Prostate gland (tissue), 2 donors: ENCODE results near the gene POFUT1. TPM values are rescaled to one million over a fixed set of nuclear protein-coding genes. Genes with fewer than 3 reads are reported as not detected.
A peak's percentile ranks its signal among the peaks of the same experiment; 100 is the strongest.

Experiments used
- DNase-seq: peaks from one replicate; pipeline ENCODE4 v3.0.0-alpha.2; 2019; ENCODE audit warnings: low spot score
- H3K27ac ChIP-seq, 2 donors: fragments of 200-600 bp; sonication (generic); 2 replicates each; pipeline ENCODE4 v1.5.1; 2017 to 2019
- H3K27me3 ChIP-seq: fragments of 200-600 bp; sonication (generic); replicated peaks from 2 replicates; pipeline ENCODE4 v1.5.1; 2019; ENCODE audit not compliant: insufficient read depth
- H3K36me3 ChIP-seq, 2 donors: fragments of 200-600 bp; sonication (generic); 1 replicate in 1 of 2; 2 replicates in 1 of 2; pipeline versions ENCODE4 v1.5.1 to v1.8.1; 2017 to 2019
- H3K4me1 ChIP-seq: fragments of 200-600 bp; sonication (generic); replicated peaks from 2 replicates; pipeline ENCODE4 v1.5.1; 2019
- H3K4me3 ChIP-seq, 2 donors: fragments of 200-600 bp; sonication (generic); 2 replicates each; pipeline ENCODE4 v1.5.1; 2017 to 2019
- H3K9me3 ChIP-seq: fragments of 200-600 bp; sonication (generic); 2 replicates; pipeline ENCODE4 v1.5.1; 2017
- CTCF ChIP-seq, 4 experiments: fragments of 200-600 bp in 2 of 4; fragments of 450-650 bp in 2 of 4; sonication (generic) in 2 of 4; IDR thresholded peaks; 1 replicate in 3 of 4; 2 replicates in 1 of 4; pipeline ENCODE4 v1.5.1; 2016 to 2019; ENCODE audit warnings: antibody characterized with exemption in 4 of 4, mild to moderate bottlenecking in 2 of 4, moderate library complexity in 2 of 4
- POLR2A ChIP-seq: fragments of 450-650 bp; IDR thresholded peaks from one replicate; pipeline ENCODE4 v1.6.1; 2016; ENCODE audit warnings: antibody characterized with exemption, mild to moderate bottlenecking
- POLR2AphosphoS5 ChIP-seq: sonication (generic); formaldehyde crosslinking; IDR thresholded peaks from one replicate; pipeline ENCODE4 v1.6.1; 2017; ENCODE audit warnings: antibody characterized with exemption
- WGBS: methylation state at CpG from one replicate; pipeline ENCODE4 v1.1.5; 2018; 5-methylcytosine and 5-hydroxymethylcytosine counted together
- intact Hi-C: fragments of 100-400 bp; cut with DNase I; formaldehyde crosslinking; loops from one replicate; pipeline ENCODE4 v1.14.2; 2022
- total RNA-seq, 2 donors: library from RNA; depleted of rRNA; stranded (reverse); fragments of >200 nt; gene quantifications; one replicate each; pipeline ENCODE4 v1.1.0, GENCODE V29; 2016

POFUT1 gene
- total RNA-seq, 2 donors from 2014 or later = 33.2 to 44.3 TPM

DNA sequence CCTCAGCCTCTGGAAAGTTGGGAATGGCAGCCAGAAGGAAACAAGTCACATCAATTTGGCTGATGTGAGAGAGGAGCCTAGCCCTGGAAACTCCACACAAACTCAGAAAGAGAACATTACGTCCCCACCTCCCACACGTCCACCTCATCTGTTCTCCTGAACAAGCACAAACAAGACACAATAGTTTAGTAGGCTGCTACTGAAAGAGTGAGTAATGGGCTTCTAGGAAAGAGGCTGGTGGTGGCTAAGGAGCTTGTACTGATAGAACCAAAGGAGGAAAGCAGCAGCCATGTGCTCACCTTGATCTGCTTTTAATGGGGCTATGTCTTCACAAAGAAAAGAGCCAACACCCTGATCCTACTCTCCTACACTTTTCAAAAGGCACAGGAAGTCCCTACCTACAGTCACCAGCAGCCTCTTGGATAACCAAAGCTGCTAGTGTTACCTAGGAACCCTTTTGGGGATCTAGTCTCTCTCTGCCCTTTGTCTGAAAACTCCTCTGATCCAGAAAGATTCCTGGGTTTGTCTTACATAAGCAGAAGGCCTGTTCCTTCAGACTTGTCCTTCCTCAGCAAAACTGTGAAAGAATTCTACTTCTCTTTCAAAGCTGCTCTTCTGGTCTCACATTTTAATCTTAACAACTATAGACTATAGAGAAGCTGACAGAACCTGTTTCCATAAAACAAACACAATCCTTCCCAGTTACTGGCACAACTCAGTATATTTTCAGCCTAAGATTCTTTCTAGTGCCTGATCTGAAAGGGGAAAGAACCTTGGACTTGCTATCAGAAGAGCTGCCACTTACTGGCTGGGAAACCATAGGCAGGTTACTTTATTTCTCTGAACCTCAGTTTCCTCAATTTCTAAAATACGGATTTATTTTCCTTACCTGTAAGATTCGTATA lies 3.2 kb upstream of the POFUT1 start:
- TF ChIP-seq POLR2AphosphoS5 (peak; percentile 69), CTCF (IDR thresholded peaks at IDR 0.05) (no peak), POLR2A (no peak)
- peaks cover 33% of the 10 kb centered on the region for H3K4me1 ChIP-seq
- H3K36me3 ChIP-seq = peaks cover 0 to under 1% of the 10 kb centered on the region in 2 donors
- intact Hi-C loops = loop anchor here (10.0 kb wide), 2 partner anchors 100 to 280 kb away; partner anchors contain the start of gene TM9SF4
- DNase-seq = peak; percentile 24
- H3K27me3 ChIP-seq = no peaks in the 10 kb centered on the region
- no peaks in the 10 kb centered on the region for H3K9me3 ChIP-seq
- H3K27ac ChIP-seq = peak overlapping the region; percentile 94 to 97
- WGBS = 21% methylated on average over 4 of the region's 4 CpGs
- H3K4me3 ChIP-seq = peak overlapping the region in 1 of 2 donors; percentile 99

DNA sequence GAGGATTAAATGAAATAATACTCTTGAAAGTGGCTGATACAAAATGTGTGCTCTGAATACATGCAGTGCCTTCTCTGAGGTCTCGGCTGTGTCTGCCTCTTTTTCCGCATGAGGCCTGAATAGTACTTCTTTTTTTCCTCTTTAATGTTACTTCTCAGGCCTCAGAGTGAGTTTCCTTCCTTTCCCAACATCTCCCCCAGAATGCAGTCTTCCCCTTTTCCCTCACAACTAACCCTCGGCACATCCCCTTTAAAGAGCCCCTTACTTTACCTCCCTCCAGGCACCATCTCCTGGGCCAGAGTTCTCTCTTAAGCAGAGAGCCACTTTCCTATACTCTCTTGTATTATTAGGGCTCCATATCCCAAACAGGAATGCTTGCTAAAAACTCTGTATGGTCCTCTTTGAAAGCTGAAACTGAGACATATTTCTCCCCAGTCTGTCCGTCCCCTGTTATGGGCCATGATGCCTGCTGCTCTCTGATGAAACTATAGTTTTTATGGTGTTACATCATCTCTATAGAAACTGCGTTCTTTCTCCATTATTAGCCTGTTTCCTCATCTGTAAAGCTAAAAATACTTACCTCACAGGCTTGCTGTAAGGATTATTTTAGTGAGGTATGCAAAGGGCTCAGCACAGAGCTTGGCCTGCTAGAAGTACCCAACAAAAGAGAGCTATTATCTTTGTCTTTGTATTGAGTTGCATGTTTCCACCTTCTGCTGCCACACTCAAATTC lies 2.4 kb upstream of the POFUT1 start:
- Histone ChIP-seq H3K4me1 (peaks cover 33% of the 10 kb centered on the region), H3K27ac (peak overlapping the region; percentile 94 to 97), H3K9me3 (no peaks in the 10 kb centered on the region), H3K36me3 (no peaks in the 10 kb centered on the region), H3K27me3 (no peaks in the 10 kb centered on the region), H3K4me3 (peak overlapping the region in 1 of 2 donors; percentile 99)
- intact Hi-C loops = loop anchor here (10.0 kb wide), 2 partner anchors 100 to 280 kb away; partner anchors contain the start of gene TM9SF4
- no peak for TF ChIP-seq POLR2A
- no peak for TF ChIP-seq POLR2AphosphoS5
- no peak for TF ChIP-seq CTCF (IDR thresholded peaks at IDR 0.05)
- WGBS = 39% methylated on average over 5 of the region's 5 CpGs
- DNase-seq = no peak

- TF ChIP-seq CTCF (IDR thresholded peaks at IDR 0.05) (no peak), POLR2A (no peak), POLR2AphosphoS5 (no peak)
- intact Hi-C loops = loop anchor here (10.0 kb wide), 2 partner anchors 101 to 279 kb away; partner anchors contain the start of gene TM9SF4
- Histone ChIP-seq H3K4me1 (peaks cover 33% of the 10 kb centered on the region), H3K36me3 (no peaks in the 10 kb centered on the region), H3K4me3 (peak overlapping the region; percentile 96 to 99), H3K9me3 (no peaks in the 10 kb centered on the region), H3K27me3 (no peaks in the 10 kb centered on the region), H3K27ac (peak overlapping the region; percentile 94 to 97)
- 27% methylated on average over 8 of the region's 8 CpGs for WGBS
- no peak for DNase-seq
Observed at GRCh38 chr20:32205843-32206759, 1.6 kb upstream of the POFUT1 start.

DNA sequence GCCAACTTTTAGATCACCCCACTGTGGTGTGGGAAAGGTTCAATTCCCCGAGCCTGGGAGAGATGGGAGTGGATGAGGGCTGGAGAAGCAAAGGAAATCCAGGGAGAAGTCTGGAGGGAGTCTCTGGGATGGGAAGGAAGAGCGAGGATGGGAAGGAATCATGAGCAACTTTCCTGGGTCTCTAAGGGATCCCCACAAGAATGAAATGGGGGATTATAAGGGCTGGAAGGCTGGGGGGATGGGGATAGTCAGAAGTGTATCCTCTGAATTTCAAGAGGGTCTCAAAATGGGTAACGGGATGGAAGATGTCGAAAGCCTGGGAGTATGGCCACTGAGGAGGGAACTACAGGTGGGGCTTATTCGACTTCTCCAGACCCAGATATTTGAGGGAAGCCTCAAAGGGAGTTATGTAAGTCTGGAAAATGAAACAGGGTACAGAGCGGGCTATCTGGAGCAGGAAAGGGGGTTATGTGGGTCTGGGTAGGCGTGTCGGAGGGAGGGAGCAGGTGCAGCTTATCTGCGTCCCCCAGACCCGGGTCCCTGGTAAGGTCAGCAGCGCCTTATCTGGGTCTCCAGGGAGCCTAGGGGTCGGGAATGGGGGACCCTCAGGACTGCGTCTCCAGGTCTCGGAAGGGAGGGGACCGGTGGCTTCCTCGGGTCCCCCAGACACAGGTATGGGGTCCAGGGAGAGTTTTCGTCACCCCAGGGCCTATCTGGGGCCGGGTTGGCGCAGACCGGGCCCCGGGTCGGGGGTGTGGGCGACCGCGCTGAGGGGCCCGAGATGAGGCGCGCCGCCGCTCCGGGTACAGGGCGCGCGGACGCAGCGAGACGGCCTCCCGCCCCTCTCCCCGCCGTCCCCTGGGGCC lies 687 bp upstream of the POFUT1 start:
- Histone ChIP-seq H3K4me3 (peak overlapping the region; percentile 96 to 99), H3K27me3 (no peaks in the 10 kb centered on the region), H3K27ac (peak overlapping the region; percentile 94 to 97), H3K9me3 (no peaks in the 10 kb centered on the region), H3K4me1 (peaks cover 33% of the 10 kb centered on the region), H3K36me3 (no peaks in the 10 kb centered on the region)
- 3% methylated on average over 33 of the region's 40 CpGs for WGBS
- TF ChIP-seq POLR2AphosphoS5 (no peak), CTCF (IDR thresholded peaks at IDR 0.05) (no peak), POLR2A (no peak)
- intact Hi-C loops = loop anchor here (10.0 kb wide), 2 partner anchors 102 to 278 kb away; partner anchors contain the start of gene TM9SF4
- DNase-seq = no peak
